T-helper 1 cell (primary cell): ENCODE measurements around the gene TTLL12.

Source experiments
- DNase-seq, 5 donors: peaks; one replicate each; pipeline ENCODE4 v3.0.0-alpha.2; 2012 to 2020

The TTLL12 gene

DNA sequence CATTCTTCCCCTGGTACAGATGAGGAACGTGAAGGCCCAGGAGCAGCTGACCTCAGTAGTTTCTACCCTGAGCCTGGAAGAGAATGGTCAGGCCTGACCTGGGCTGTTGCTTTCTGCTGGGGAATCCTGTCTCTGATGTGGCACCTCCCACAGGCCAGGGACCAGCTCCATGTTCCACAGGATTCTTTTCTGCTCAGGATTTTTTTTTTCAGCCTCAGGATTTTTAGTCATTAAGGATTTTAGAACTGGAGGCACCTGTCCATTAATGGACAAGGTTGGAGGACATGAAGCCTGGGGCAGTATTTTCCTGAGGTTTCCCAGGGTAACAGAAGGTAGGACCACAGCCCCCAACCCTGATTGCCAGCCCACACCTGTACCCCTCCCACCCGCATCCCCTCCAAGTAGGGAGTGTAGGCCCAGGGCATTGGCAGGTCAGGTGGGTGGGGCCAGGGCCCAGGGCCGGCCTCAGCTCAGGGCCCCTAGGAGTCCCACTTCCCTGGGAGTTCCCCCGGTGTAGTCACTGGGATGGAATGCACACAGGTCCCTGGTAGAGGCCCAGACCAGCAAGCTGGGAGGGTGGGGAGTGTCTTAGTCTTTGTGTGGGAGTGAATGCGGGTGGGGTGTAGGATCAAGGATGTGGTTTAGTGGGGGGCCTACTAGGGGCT, 60.3 kb downstream of the TTLL12 start:
- DNase-seq: no peak

DNA sequence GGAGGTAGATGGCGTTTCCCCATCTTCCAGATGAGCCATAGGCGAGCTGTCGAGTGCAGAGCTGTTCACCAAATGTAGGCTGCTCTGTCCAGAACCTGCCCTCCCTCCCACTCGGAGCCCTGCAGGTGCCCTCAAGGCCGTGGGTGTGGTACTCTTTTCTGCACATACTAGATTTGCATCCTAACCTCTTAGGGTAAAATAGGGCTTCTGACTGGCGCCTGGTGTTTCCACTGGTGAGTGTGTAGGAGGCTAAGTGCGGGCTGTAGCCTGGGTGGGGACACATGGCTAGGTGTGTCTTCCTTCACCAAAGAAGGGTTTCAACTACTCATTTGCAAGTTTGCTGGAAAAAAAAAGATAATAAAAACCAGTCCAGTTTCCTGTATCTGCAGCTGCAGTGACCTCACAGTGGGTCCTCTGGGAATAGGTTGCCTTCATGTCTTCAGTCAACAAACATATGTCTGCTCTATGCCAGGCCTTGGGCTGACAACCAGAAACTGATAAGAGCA, 67.9 kb downstream of the TTLL12 start:
- no peak for DNase-seq

DNA sequence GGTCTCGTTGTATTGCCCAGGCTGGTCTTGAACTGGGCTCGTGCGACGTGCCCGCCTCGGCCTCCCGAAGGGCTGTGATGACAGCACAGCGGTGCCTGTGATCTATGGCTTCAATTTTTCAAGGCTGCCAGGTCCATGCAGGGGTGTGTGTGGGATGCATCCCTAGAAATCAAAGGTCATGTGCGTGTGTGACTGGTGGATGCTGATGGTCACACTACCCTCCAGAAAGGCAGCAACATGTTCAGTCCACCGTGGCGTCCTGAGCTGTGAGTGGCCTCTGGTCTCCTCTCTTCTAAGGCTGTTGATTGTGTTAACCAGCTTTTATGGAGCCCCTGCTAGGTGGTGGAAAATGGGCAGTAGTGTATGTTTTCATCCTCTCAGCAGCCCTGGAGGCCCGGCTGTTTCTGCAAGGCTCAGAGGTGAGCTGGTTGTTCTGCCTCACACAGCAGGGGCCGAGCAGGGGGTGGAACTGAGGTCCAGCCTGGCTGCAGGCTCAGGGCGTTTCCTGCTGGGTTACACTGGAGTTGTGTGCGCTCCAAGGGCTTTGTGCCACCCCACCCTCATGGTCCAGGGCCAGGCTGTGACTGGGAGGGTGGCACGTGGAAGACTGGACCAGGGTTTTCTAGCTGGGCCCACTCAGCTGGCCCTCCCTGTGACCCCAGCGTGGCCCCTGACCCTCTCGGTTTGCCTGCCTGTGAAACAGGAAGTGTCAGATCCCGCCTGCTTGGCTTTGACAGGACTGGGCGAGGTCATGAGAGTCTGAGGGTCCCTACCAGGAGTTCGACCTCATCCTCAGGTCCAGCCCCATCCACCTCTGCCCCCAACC, 68.7 kb downstream of the TTLL12 start:
- no peak for DNase-seq

DNA sequence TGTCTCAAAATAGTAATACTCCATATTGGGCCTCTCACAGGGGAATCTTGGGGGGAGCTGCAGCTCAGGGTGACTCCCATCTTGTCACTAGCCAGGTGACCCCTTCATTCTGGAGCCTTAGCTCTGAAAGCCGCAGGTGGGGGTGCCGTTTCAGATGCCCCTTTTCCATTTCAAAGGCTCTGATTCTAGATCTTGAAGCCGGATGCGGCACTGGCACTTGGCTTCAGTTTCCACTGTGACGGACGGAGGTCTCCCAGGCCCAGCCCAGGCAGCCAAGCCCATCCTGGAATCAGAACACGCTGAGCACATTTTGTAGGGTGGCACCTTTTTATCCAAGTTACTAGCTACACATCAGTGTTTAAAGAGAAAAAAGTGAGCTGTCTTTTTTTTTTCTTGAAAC, 70.0 kb downstream of the TTLL12 start:
- DNase-seq: no peak
